H1 (cell line): ENCODE data around the gene RNF133. TPM values are rescaled to one million over a fixed set of nuclear protein-coding genes. Genes with fewer than 3 reads are reported as not detected.

Experiments
- CTCF ChIA-PET: fragments of 300-600 bp; sonication (Branson Sonifier 250); formaldehyde crosslinking; loops from one replicate; lab custom pipeline; 2021; ENCODE audit not compliant: partially characterized antibody; lab: Charles Lee
- POLR2A ChIA-PET: fragments of 300-600 bp; sonication (Branson Sonifier 250); formaldehyde crosslinking; loops from one replicate; lab custom pipeline; 2021; ENCODE audit warnings: inconsistent platforms; ENCODE audit not compliant: partially characterized antibody; lab: Charles Lee
- DNase-seq, 2 experiments: peaks; one replicate each; pipeline versions ENCODE4 v3.0.0 to v3.0.0-alpha.2; 2010 to 2022; ENCODE audit warnings: low spot score in 2 of 2, low read depth in 1 of 2, mixed read lengths in 1 of 2
- FAIRE-seq: peaks from 2 replicates; lab custom pipeline; 2011; peaks lifted over from hg19 to GRCh38; lab: Jason Lieb, UNC
- H2AFZ ChIP-seq: 2 replicates; pipeline ENCODE4 v1.8.1; 2012; ENCODE audit warnings: low read length, inconsistent platforms
- H2AK5ac ChIP-seq: 2 replicates; pipeline ENCODE4 v1.6.1; 2013; ENCODE audit warnings: low read depth, low read length
- H2BK120ac ChIP-seq: replicated peaks from 2 replicates; pipeline ENCODE3; 2013; ENCODE audit warnings: low read depth, low read length, inconsistent platforms
- H2BK12ac ChIP-seq: 2 replicates; pipeline ENCODE4 v1.6.1; 2013; ENCODE audit warnings: low read depth, low read length
- H2BK15ac ChIP-seq: 2 replicates; pipeline ENCODE4 v1.6.1; 2013; ENCODE audit warnings: low read length
- H2BK20ac ChIP-seq: 2 replicates; pipeline ENCODE4 v1.6.1; 2013; ENCODE audit warnings: low read length
- H2BK5ac ChIP-seq: 2 replicates; pipeline ENCODE4 v1.6.1; 2013; ENCODE audit warnings: low read depth, low read length
- H3K14ac ChIP-seq: 2 replicates; pipeline ENCODE4 v1.6.1; 2013; ENCODE audit warnings: inconsistent platforms; ENCODE audit not compliant: insufficient read length
- H3K18ac ChIP-seq: 2 replicates; pipeline ENCODE4 v1.6.1; 2013; ENCODE audit warnings: low read length; ENCODE audit errors: extremely low read depth
- H3K23ac ChIP-seq: 2 replicates; pipeline ENCODE4 v1.6.1; 2013; ENCODE audit warnings: inconsistent platforms; ENCODE audit not compliant: insufficient read length
- H3K23me2 ChIP-seq: 2 replicates; pipeline ENCODE4 v1.6.1; 2013; ENCODE audit warnings: low read depth, low read length
- H3K27ac ChIP-seq: 2 replicates; pipeline ENCODE4 v1.6.1; 2011; ENCODE audit warnings: low read depth, low read length, inconsistent platforms
- H3K27me3 ChIP-seq, 4 experiments: replicated peaks in 1 of 4; 1 replicate in 1 of 4; 2 replicates in 3 of 4; pipeline versions ENCODE4 v1.6.1 to v1.8.1; 2011 to 2013; ENCODE audit warnings: low read length in 3 of 4, mild to moderate bottlenecking in 3 of 4, inconsistent platforms in 2 of 4, mixed read lengths in 2 of 4, moderate library complexity in 1 of 4; ENCODE audit not compliant: control insufficient read depth in 3 of 4, insufficient read depth in 3 of 4; ENCODE audit errors: extremely low read depth in 1 of 4
- H3K36me3 ChIP-seq, 4 experiments: 2 replicates each; pipeline versions ENCODE4 v1.6.1 to v1.8.1; 2011 to 2013; ENCODE audit warnings: mild to moderate bottlenecking in 4 of 4, low read length in 3 of 4, moderate library complexity in 2 of 4, control low read depth in 1 of 4, inconsistent platforms in 1 of 4; ENCODE audit not compliant: insufficient read depth in 4 of 4, control insufficient read depth in 2 of 4
- H3K4ac ChIP-seq: replicated peaks from 2 replicates; pipeline ENCODE3; 2013; ENCODE audit warnings: low read length, low read depth, mixed read lengths, inconsistent platforms; ENCODE audit not compliant: insufficient read length
- H3K4me1 ChIP-seq, 4 experiments: replicated peaks in 1 of 4; 1 replicate in 1 of 4; 2 replicates in 3 of 4; pipeline versions ENCODE4 v1.6.1 to v1.8.1; 2011 to 2013; ENCODE audit warnings: low read length in 3 of 4, inconsistent platforms in 2 of 4, mixed read lengths in 1 of 4; ENCODE audit not compliant: insufficient read depth in 4 of 4, control insufficient read depth in 3 of 4
- H3K4me2 ChIP-seq, 2 experiments: 2 replicates each; pipeline versions ENCODE4 v1.6.1 to v1.8.1; 2011 to 2013; ENCODE audit warnings: low read depth in 2 of 2, low read length in 2 of 2, control low read depth in 1 of 2, inconsistent platforms in 1 of 2, mild to moderate bottlenecking in 1 of 2; ENCODE audit not compliant: insufficient read depth in 1 of 2
- H3K4me3 ChIP-seq, 4 experiments: fragments of 200-600, 300-600 bp in 1 of 4; sonication (generic), shearing (Covaris generic), sonication (Bioruptor Twin) in 1 of 4; 2 replicates each; pipeline versions ENCODE4 v1.5.1 to v1.8.1; 2011 to 2016; ENCODE audit warnings: low read length in 4 of 4, low read depth in 3 of 4, control low read depth in 2 of 4, inconsistent platforms in 2 of 4, mild to moderate bottlenecking in 2 of 4, mixed read lengths in 1 of 4, moderate library complexity in 1 of 4; ENCODE audit not compliant: insufficient read depth in 2 of 4; ENCODE audit errors: extremely low read depth in 1 of 4
- H3K56ac ChIP-seq: replicated peaks from 2 replicates; pipeline ENCODE3; 2013; ENCODE audit warnings: low read depth, mild to moderate bottlenecking, mixed read lengths, low read length, inconsistent platforms; ENCODE audit not compliant: insufficient read length
- H3K79me1 ChIP-seq: 2 replicates; pipeline ENCODE4 v1.6.1; 2013; ENCODE audit warnings: low read depth, low read length, control low read depth
- H3K79me2 ChIP-seq, 2 experiments: 2 replicates each; pipeline versions ENCODE4 v1.6.1 to v1.8.1; 2012 to 2013; ENCODE audit warnings: low read length in 2 of 2, mild to moderate bottlenecking in 2 of 2, inconsistent platforms in 1 of 2; ENCODE audit not compliant: insufficient read depth in 2 of 2, control insufficient read depth in 1 of 2
- H3K9ac ChIP-seq, 4 experiments: replicated peaks in 1 of 4; 1 replicate in 1 of 4; 2 replicates in 3 of 4; pipeline versions ENCODE4 v1.6.1 to v1.8.1; 2011 to 2013; ENCODE audit warnings: low read depth in 3 of 4, low read length in 3 of 4, control low read depth in 2 of 4, mild to moderate bottlenecking in 2 of 4, moderate library complexity in 2 of 4, inconsistent platforms in 1 of 4; ENCODE audit errors: extremely low read depth in 1 of 4
- H3K9me3 ChIP-seq, 2 experiments: 2 replicates each; pipeline versions ENCODE4 v1.6.1 to v1.8.1; 2012 to 2013; ENCODE audit warnings: mild to moderate bottlenecking in 2 of 2, moderate library complexity in 2 of 2, control low read depth in 1 of 2, inconsistent platforms in 1 of 2, low read depth in 1 of 2, low read length in 1 of 2, mixed read lengths in 1 of 2; ENCODE audit not compliant: insufficient read depth in 2 of 2
- H4K20me1 ChIP-seq, 2 experiments: replicated peaks in 1 of 2; 2 replicates each; pipeline versions ENCODE3 to v1.8.1; 2011 to 2013; ENCODE audit warnings: inconsistent platforms in 2 of 2, low read length in 2 of 2, mild to moderate bottlenecking in 1 of 2; ENCODE audit not compliant: insufficient read depth in 2 of 2, control insufficient read depth in 1 of 2
- H4K5ac ChIP-seq: 2 replicates; pipeline ENCODE4 v1.6.1; 2013; ENCODE audit warnings: low read length, low read depth, mixed read lengths, inconsistent platforms; ENCODE audit not compliant: insufficient read length
- H4K8ac ChIP-seq: 2 replicates; pipeline ENCODE4 v1.8.0; 2013; ENCODE audit warnings: mild to moderate bottlenecking, moderate library complexity, low read length, inconsistent platforms; ENCODE audit not compliant: insufficient read depth; ENCODE audit errors: extremely low read depth
- H4K91ac ChIP-seq: replicated peaks from 2 replicates; pipeline ENCODE3; 2013; ENCODE audit warnings: low read length, mixed read lengths, inconsistent platforms; ENCODE audit not compliant: insufficient read length
- BRCA1 ChIP-seq: IDR thresholded peaks from 2 replicates; pipeline ENCODE4 v1.6.1; 2012; ENCODE audit warnings: low read depth, low read length, improper control_type of control experiment
- CHD2 ChIP-seq: IDR thresholded peaks from 2 replicates; pipeline ENCODE4 v1.6.1; 2012; ENCODE audit warnings: low read length, improper control_type of control experiment
- GABPA ChIP-seq: IDR thresholded peaks from 2 replicates; pipeline ENCODE4 v1.6.1; 2011; ENCODE audit warnings: mild to moderate bottlenecking, low read length, moderate library complexity, borderline replicate concordance; ENCODE audit not compliant: insufficient read depth
- HDAC6 ChIP-seq: IDR thresholded peaks from one replicate; pipeline ENCODE4 v1.7.1; 2012; ENCODE audit warnings: low read depth, mild to moderate bottlenecking, inconsistent platforms, low read length, moderate library complexity
- KDM5A ChIP-seq: fragments of 200-600 bp; IDR thresholded peaks from 2 replicates; pipeline ENCODE4 v1.7.1; 2012; ENCODE audit warnings: mild to moderate bottlenecking, low read length, inconsistent platforms, mixed read lengths
- SIN3A ChIP-seq, 2 experiments: IDR thresholded peaks in 1 of 2; conservative IDR thresholded peaks in 1 of 2; 2 replicates each; pipeline ENCODE4 v1.6.1; 2011 to 2012; ENCODE audit warnings: low read length in 2 of 2, improper control_type of control experiment in 1 of 2, low read depth in 1 of 2, mild to moderate bottlenecking in 1 of 2
- SIRT6 ChIP-seq: IDR thresholded peaks from one replicate; pipeline ENCODE4 v1.7.1; 2012; ENCODE audit warnings: low read length, inconsistent platforms
- TAF7 ChIP-seq: optimal IDR thresholded peaks from 2 replicates; pipeline ENCODE3; 2011; ENCODE audit warnings: low read depth, mild to moderate bottlenecking, inconsistent platforms, low read length, moderate library complexity, borderline replicate concordance
- ZNF274 ChIP-seq: IDR thresholded peaks from 2 replicates; pipeline ENCODE4 v1.7.0; 2012; ENCODE audit warnings: low read length, borderline replicate concordance; ENCODE audit errors: extremely low read depth
- WGBS, 2 experiments: shearing (Covaris generic) in 1 of 2; methylation state at CpG; one replicate each; pipeline versions ENCODE4 v1.1.6 to v1.1.7; 2013 to 2015; ENCODE audit warnings: low lambda C conversion rate in 2 of 2, mixed read lengths in 2 of 2, inconsistent platforms in 1 of 2, low coverage in 1 of 2, missing lambda C conversion rate in 1 of 2; ENCODE audit not compliant: insufficient replicate concordance in 2 of 2, insufficient coverage in 1 of 2, insufficient read length in 1 of 2; ENCODE audit errors: extremely low coverage in 1 of 2, missing lambda C conversion rate in 1 of 2; 5-methylcytosine and 5-hydroxymethylcytosine counted together
- polyA plus RNA-seq, 7 experiments: library from polyadenylated mRNA; depleted of rRNA in 3 of 7; stranded (reverse) in 5 of 7; unstranded in 2 of 7; fragments of >200 nt in 5 of 7; fragments of 200-250 nt in 2 of 7; gene quantifications; 1 replicate in 5 of 7; 2 replicates in 1 of 7; 4 replicates in 1 of 7; pipeline versions ENCODE4 v1.2.1 to v1.2.3, GENCODE V29; 2011 to 2013; ENCODE audit warnings: missing spikeins in 2 of 7, mixed read lengths in 2 of 7
- total RNA-seq: library from RNA; stranded (reverse); fragmentation: NEBNext Ultra II Directional; extraction: Animal tissue kit (Norgen Biotek cat#: 25700); gene quantifications from 2 replicates; pipeline ENCODE4 v1.2.1, GENCODE V29; 2021

RNF133 gene
- total and polyA plus RNA-seq, 2 of the 8 experiments (the other 6 are each of a cell fraction or from before 2014, with no cell fraction given): 0.09 to 0.39 TPM

- ChIA-PET CTCF (interaction anchor here (0.6 to 1.9 kb wide), 7 partner anchors 7 to 769 kb away, joined by 3 to 6 read pairs (median 3); no protein-coding TSS in a partner anchor), POLR2A (no interaction called here)
- Histone ChIP-seq H4K20me1 (no peaks in the 10 kb centered on the region), H3K4me1 (no peaks in the 10 kb centered on the region), H3K9me3 (no peaks in the 10 kb centered on the region), H4K8ac (no peak overlapping the region), H3K23ac (no peak overlapping the region), H3K4ac (no peak overlapping the region), H3K4me3 (no peak overlapping the region), H4K5ac (no peak overlapping the region), H2BK120ac (no peak overlapping the region), H2BK12ac (no peak overlapping the region), H3K27me3 (no peaks in the 10 kb centered on the region), H2BK20ac (no peak overlapping the region), H3K36me3 (no peaks in the 10 kb centered on the region), H4K91ac (no peak overlapping the region), H2BK5ac (no peak overlapping the region), H3K79me1 (no peaks in the 10 kb centered on the region), H3K23me2 (no peaks in the 10 kb centered on the region), H2BK15ac (no peak overlapping the region), H2AFZ (no peak overlapping the region), H3K4me2 (no peak overlapping the region), H3K27ac (no peak overlapping the region), H3K9ac (no peak overlapping the region), H2AK5ac (no peak overlapping the region), H3K79me2 (no peaks in the 10 kb centered on the region), H3K18ac (no peak overlapping the region), H3K14ac (no peak overlapping the region), H3K56ac (no peak overlapping the region)
- FAIRE-seq (no peak), DNase-seq (no peak)
- WGBS, 2 experiments: 97% methylated on average over 1 of the region's 1 CpG; no CpG with 5 or more reads in 1 of the 2 experiments
- TF ChIP-seq GABPA (no peak), TAF7 (no peak), SIRT6 (no peak), CHD2 (no peak), SIN3A (conservative IDR thresholded peaks at IDR 0.05 in 1 of 2, IDR thresholded peaks at IDR 0.05 in 1 of 2; ENCODE audit: low read depth in 1 of 2, low read length in 2 of 2) (no peak), KDM5A (no peak), BRCA1 (no peak), HDAC6 (no peak), ZNF274 (no peak)
These were observed 28.8 kb upstream of the RNF133 start for GRCh38 chr7:122727759-122728158.
